Activated naive CD8-positive, alpha-beta T cell (primary cell): ENCODE measurements around the gene ZZZ3.
"Not testable (repeated sequence)": the region's sequence is repeated elsewhere in the genome, so short reads cannot be mapped to it uniquely, and the experiment has no call there.

Source experiments
- H3K27ac Mint-ChIP-seq: one replicate; pipeline ENCODE4 v1.8.0; 2021; ENCODE audit warnings: mixed read lengths
- H3K27me3 Mint-ChIP-seq: one replicate; pipeline ENCODE4 v1.8.0; 2021; ENCODE audit warnings: mixed read lengths
- H3K36me3 Mint-ChIP-seq: one replicate; pipeline ENCODE4 v1.8.0; 2021; ENCODE audit warnings: mixed read lengths
- H3K4me1 Mint-ChIP-seq: one replicate; pipeline ENCODE4 v1.8.0; 2021; ENCODE audit warnings: low read depth, mixed read lengths
- H3K4me3 Mint-ChIP-seq: one replicate; pipeline ENCODE4 v1.8.0; 2021; ENCODE audit warnings: mild to moderate bottlenecking, mixed read lengths
- H3K9me3 Mint-ChIP-seq: one replicate; pipeline ENCODE4 v1.8.0; 2021; ENCODE audit warnings: low read depth, mixed read lengths

The ZZZ3 gene

DNA sequence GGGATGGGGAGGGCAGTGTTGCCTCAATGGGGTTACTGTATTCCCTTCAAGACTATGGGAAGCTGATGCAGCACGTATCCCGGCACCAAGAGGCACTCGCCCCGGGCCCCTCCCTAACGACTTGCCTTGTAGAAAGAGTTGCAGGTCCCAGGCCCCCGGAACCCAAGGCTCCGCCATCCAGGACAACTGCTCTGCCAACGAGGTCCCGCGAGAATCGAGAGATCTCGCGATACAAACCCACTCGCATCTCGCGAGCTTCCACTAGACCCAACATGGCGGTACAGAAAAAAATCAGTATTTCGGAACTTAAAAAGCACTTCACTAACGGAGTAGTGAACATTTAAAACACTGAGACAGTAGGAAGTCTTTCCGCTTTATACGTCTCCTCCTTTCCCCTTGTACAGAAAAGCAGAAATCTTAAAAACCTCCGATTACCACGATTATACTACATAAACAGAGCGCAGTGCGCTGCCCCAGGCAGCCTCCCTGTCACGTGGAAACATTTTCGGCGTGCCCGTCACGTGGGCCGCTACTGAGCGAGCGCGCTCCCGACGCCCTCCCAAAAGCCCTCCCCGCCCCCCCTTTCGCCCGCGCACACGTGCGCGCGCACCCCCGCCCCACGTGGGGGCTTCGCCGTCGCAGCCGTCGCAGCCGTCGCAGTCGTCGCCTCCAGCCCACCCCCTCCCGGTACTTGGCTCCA is at the start of gene ZZZ3:
ZZZ3 (minus strand) TSS at position 199 of the 700 bp plus-strand sequence. CDS start 49,304 bp downstream, outside the sequence.
- peaks cover 47% of the 10 kb centered on the region for H3K4me1 Mint-ChIP-seq
- no peaks in the 10 kb centered on the region for H3K27me3 Mint-ChIP-seq
- H3K27ac Mint-ChIP-seq = peak within 1 kb of the TSS; percentile 94
- no peaks in the 10 kb centered on the region for H3K9me3 Mint-ChIP-seq
- H3K36me3 Mint-ChIP-seq = no peaks in the 10 kb centered on the region
- H3K4me3 Mint-ChIP-seq = peak within 1 kb of the TSS; percentile 89

DNA sequence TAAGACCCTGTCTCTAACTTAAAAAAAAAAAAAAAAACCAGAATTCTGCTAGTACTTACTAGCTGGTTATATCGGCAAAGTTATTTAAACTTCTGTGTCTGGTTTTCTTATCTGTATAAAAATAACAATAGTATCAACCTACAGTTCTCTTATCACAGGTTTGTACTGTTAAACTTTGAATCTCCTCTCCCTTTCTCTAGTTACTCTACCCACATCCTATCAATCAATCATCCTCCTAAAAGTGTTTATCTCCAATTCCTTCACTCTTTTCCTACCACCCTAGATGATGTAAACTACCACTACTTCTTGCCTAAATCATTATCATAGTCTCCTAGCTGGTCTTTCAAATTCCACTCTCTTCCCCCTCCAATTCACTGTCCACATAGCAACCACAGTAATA is 49.6 kb upstream of the ZZZ3 start:
- Mint-ChIP-seq H3K4me3 (no peak overlapping the region), H3K27me3 (no peaks in the 10 kb centered on the region), H3K4me1 (no peaks in the 10 kb centered on the region), H3K27ac (no peak overlapping the region), H3K9me3 (no peaks in the 10 kb centered on the region), H3K36me3 (no peaks in the 10 kb centered on the region)

DNA sequence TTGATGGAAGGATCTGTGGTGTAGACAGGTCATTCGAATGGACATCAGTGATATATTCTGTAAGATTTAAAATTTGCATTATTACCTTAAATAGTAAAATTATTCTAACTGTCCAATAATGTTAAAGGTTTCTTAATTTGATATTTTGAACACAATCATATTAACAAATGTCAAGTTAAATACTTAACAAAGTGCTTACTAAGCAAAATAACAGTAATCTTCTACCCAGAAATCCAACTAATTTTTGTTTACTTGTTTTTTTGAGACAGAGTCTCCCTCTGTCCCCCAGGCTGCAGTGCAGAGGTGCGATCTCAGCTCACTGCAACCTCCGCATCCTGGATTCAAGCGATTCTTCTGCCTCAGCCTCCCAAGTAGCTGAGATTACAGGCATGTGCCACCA is 43.2 kb upstream of the ZZZ3 start:
- Mint-ChIP-seq H3K36me3 (peaks cover 8% of the 10 kb centered on the region), H3K4me3 (no peak overlapping the region), H3K9me3 (no peaks in the 10 kb centered on the region), H3K27ac (no peak overlapping the region), H3K27me3 (no peaks in the 10 kb centered on the region), H3K4me1 (peaks cover 2% of the 10 kb centered on the region)

DNA sequence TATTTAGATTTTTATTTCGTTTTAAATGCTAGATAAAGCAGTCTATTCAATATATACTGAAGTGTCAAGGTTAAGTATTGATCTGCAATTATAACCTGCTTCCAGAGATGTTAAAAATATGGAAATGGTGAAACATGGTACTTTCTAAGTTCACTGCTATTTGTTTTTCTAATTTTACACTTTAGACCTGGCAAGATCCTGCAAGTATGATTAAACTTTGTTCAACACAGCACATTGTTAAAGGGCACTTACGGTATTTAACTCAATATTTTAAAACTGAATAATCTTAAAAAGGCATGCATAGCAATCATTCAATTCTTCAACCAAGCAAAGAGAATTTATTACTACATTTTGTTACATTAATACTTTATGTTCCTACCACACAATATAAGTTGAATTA is 35.7 kb upstream of the ZZZ3 start:
- no peaks in the 10 kb centered on the region for H3K27me3 Mint-ChIP-seq
- peaks cover 2% of the 10 kb centered on the region for H3K4me1 Mint-ChIP-seq
- H3K27ac Mint-ChIP-seq = no peak overlapping the region
- H3K9me3 Mint-ChIP-seq = no peaks in the 10 kb centered on the region
- H3K36me3 Mint-ChIP-seq = peaks cover 19% of the 10 kb centered on the region
- H3K4me3 Mint-ChIP-seq = no peak overlapping the region

DNA sequence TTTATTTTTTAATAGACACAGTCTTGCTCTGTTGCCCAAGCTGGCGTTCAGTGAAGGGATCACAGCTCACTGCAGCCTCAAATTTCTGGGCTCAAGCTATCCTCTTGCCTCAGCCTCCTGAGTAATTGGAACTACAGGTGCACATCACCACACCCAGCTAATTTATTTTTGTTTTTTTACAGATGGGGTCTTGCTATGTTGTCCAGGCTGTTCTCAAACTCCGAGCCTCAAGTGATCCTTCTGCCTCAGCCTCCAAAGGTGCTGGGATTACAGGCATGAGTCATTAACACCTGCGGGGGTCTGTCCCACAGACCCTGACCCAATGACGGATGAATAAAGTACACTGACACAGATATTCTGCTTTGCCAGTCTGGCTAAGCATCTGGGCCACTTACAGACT is 33.6 kb upstream of the ZZZ3 start:
- Mint-ChIP-seq H3K27ac (no peak overlapping the region), H3K4me3 (no peak overlapping the region), H3K27me3 (no peaks in the 10 kb centered on the region), H3K4me1 (no peaks in the 10 kb centered on the region), H3K9me3 (no peaks in the 10 kb centered on the region), H3K36me3 (peaks cover 15% of the 10 kb centered on the region)

DNA sequence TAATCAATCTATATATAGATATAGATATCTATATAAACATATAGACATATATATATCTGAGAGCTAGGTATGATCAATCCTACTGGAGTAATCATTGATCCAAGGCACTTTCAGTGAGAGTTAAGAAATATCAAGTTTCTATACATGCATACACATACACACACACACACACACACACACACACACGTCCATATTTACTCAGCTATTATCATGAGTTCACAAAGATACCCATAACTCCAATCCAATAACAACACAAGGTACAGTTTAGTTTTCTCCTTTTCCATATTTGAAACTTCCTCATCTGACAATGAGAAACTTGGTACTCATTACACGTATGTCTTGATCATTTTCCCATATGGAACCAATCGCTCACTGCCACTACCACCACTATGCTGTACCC is 27.3 kb upstream of the ZZZ3 start:
- Mint-ChIP-seq H3K27me3 (no peaks in the 10 kb centered on the region), H3K36me3 (peaks cover 14% of the 10 kb centered on the region), H3K4me3 (no peak overlapping the region), H3K4me1 (peaks cover 1% of the 10 kb centered on the region), H3K9me3 (no peaks in the 10 kb centered on the region), H3K27ac (no peak overlapping the region)

DNA sequence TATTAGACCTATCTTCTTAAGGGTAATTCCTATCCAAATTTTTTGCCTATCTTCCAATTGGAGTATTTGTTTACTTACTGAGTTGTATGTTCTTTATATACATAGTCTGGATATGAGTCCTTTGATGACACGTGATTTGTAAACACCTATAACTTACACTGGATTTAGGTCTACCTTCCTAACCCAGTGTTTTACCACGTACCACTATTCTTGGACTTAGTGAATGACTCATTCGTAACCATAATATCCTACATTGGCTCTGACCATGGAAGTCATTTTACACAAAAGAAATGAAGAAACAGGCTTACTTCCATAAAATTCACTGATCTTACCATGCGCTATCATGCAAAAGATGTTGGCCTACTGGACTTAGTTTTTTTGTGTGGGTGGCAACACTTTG is 23.9 kb upstream of the ZZZ3 start:
- no peak overlapping the region for H3K4me3 Mint-ChIP-seq
- no peaks in the 10 kb centered on the region for H3K9me3 Mint-ChIP-seq
- H3K4me1 Mint-ChIP-seq = peaks cover 2% of the 10 kb centered on the region
- H3K27ac Mint-ChIP-seq = no peak overlapping the region
- peaks cover 9% of the 10 kb centered on the region for H3K36me3 Mint-ChIP-seq
- H3K27me3 Mint-ChIP-seq = no peaks in the 10 kb centered on the region

DNA sequence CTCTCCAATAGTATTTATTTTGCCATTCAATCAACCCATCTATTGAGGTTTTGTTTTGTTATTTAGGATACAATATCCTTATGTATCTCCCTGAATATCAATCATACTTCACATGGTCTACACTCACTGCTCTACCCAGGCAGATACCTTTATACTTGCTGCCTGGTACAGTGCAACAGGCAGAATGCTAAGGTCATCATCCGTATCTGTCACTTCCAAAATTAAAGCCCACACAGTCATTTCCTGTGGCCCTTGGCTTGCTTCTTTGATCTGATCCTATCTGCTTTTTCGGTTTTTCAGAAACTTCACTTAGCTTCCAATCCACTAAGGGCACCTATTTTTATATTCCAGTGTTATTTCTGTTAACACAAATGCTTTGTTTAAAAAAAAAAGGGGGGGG is 22.3 kb upstream of the ZZZ3 start:
- H3K4me1 Mint-ChIP-seq = peaks cover 2% of the 10 kb centered on the region
- no peak overlapping the region for H3K4me3 Mint-ChIP-seq
- H3K36me3 Mint-ChIP-seq = peaks cover 8% of the 10 kb centered on the region
- peaks cover under 1% of the 10 kb centered on the region for H3K9me3 Mint-ChIP-seq
- H3K27me3 Mint-ChIP-seq = no peaks in the 10 kb centered on the region
- no peak overlapping the region for H3K27ac Mint-ChIP-seq

DNA sequence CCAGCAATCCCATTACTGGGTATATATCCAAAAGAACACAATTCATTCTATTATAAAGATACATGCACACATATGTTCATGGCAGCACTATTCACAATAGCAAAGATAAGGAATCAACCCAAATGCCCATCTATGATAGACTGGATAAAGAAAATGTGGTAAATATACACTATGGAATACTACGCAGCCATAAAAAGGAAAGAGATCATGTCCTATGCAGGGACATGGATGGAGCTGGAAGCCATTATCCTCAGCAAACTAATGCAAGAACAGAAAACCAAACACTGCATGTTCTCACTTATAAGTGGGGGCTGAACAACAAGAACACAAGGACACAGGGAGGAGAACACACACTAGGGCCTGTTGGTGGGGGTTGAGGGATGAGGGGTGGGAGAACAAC is 17.2 kb upstream of the ZZZ3 start:
- not testable (repeated sequence) for H3K36me3 Mint-ChIP-seq, H3K9me3 Mint-ChIP-seq, H3K27me3 Mint-ChIP-seq, H3K27ac Mint-ChIP-seq, H3K4me3 Mint-ChIP-seq, H3K4me1 Mint-ChIP-seq

DNA sequence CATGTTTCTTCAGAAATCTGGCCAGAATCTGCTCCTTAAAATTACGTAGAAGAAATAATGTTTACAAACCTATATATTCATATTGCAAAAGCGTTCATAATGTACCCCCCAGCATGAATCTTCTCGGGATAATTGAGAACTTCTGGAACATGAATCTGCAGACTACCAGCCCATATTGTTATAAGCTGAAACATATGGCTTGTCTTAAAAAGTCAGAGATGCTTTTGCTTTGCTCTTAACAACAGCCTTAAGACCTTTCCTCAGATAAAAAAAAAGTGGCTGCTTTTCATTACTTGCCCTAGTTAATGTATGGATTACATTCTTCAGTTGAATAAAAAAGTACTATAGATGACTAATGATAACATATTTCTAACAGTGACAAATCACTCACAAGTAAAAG is 15.0 kb upstream of the ZZZ3 start:
- no peaks in the 10 kb centered on the region for H3K27me3 Mint-ChIP-seq
- no peak overlapping the region for H3K4me3 Mint-ChIP-seq
- peaks cover 9% of the 10 kb centered on the region for H3K36me3 Mint-ChIP-seq
- H3K4me1 Mint-ChIP-seq = no peaks in the 10 kb centered on the region
- H3K9me3 Mint-ChIP-seq = peaks cover 3% of the 10 kb centered on the region
- no peak overlapping the region for H3K27ac Mint-ChIP-seq

DNA sequence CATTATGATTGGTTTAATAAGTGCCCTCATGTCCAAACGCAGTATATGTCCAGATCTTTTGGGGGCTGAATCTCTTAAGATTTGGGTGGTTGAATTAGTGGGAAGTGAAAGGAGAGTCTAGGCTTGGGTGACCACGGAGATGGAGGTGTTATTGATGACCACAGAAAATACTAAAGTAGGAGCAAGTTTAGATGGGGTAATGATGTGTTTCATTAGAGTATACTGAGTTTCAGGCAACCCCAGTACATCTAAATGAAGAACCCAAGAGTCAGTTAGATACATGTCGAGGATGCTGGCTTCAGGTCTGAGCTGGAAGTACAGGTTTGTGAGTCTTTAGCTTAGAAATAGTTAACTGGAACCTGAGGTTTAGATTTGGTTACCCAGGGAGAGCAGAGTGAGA is 6.5 kb upstream of the ZZZ3 start:
- peaks cover 5% of the 10 kb centered on the region for H3K36me3 Mint-ChIP-seq
- H3K4me3 Mint-ChIP-seq = no peak overlapping the region
- H3K4me1 Mint-ChIP-seq = peaks cover 5% of the 10 kb centered on the region
- H3K27me3 Mint-ChIP-seq = no peaks in the 10 kb centered on the region
- H3K27ac Mint-ChIP-seq = no peak overlapping the region
- H3K9me3 Mint-ChIP-seq = no peaks in the 10 kb centered on the region

DNA sequence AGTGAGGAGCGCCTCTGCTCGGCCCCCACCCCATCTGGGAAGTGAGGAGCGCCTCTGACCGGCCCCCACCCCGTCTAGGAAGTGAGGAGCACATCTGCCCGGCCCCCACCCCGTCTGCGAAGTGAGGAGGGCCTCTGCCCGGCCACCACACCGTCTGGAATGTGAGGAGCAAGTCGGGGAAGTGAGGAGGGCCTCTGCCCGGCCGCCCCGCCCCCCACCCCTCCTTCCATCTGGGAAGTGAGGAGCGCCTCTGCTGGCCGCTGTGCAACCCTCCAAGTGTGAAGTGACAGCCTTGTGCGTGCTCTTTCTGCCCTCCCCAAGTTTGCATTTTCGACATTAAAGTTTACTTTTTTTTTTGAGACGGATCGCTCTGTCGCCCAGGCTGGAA is 5.1 kb upstream of the ZZZ3 start:
- H3K4me3 Mint-ChIP-seq = peak overlapping the region; percentile 51
- no peak overlapping the region for H3K27ac Mint-ChIP-seq
- H3K4me1 Mint-ChIP-seq = peaks cover 8% of the 10 kb centered on the region
- peaks cover 3% of the 10 kb centered on the region for H3K36me3 Mint-ChIP-seq
- H3K27me3 Mint-ChIP-seq = no peaks in the 10 kb centered on the region
- no peaks in the 10 kb centered on the region for H3K9me3 Mint-ChIP-seq

DNA sequence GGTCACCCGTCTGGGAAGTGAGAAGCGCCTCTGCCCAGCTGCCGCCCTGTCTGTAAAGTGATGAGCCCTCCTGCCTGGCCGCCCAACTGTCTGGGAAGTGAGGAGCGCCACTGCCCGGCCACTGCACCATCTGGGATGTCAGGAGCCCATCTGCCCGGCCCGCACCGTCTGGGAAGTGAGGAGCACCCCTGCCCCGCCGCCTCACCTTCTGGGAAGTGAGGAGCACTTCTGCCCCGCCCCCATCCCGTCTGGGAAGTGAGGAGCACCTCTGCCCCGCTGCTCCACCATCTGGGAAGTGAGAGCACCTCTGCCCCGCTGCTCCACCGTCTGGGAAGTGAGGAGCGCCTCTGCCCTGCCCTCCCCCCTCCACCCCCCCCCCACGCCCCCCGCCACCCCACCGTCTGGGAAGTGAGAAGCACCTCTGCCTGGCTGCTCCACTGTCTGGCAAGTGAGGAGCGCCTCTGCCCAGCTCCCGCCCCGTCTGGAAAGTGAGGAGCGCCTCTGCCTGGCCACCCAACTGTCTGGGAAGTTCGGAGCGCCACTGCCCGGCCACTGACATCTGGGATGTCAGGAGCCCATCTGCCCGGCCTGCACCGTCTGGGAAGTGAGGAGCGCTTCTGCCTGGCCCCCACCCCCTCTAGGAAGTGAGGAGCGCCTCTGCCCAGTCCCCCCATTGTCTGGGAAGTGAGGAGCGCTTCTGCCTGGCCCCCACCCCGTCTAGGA is 4.5 kb upstream of the ZZZ3 start:
- Mint-ChIP-seq H3K27me3 (no peaks in the 10 kb centered on the region), H3K4me3 (no peak overlapping the region), H3K27ac (no peak overlapping the region), H3K9me3 (no peaks in the 10 kb centered on the region), H3K4me1 (peaks cover 10% of the 10 kb centered on the region), H3K36me3 (no peaks in the 10 kb centered on the region)

DNA sequence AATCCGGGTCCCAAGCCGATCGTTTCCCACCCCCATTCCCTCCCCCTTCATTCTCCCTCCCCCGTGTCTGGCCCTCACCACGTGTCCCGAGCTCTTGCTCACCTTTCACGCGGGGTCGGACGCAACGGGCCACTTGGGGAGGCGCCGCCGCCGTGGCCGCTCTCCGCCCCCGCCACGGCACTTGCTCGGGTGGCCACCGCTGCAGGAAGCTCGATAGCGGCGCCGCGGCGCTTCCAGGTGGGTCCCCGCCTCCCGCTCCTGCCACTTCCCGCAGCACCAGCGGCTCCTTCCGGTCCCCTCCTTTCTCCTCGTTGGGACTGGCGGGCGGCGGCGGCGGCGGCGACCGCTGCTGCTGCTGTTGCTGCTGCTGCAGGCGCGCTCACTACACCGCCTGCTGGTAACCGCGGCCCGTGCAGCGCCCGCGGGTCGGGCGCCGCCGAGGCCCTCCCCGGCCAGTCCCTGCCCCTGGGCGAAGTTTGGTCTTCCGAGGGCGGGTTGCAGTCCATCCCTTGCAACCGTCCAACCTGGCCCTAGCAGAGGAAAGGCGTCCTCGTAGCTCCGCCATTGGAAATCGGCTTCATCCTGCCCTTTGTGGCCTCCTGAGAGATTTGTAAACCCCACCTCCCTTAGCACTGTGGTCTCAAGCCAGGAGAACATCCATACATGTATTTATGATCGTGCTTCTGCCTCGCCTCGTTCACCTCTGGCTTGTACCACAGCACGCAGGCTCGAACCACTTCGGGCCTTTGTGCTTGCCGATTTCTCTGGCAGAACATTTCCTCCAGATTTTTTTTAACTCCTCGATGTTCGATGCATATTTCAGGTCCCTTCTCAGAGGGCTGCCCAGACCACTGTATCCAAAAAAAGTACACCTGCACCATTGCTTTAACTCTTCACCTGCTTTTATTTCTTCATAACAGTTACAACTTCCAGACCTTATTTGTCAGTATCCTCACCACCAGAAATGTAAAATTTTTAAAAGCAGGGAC is 996 bp upstream of the ZZZ3 start:
- no peaks in the 10 kb centered on the region for H3K9me3 Mint-ChIP-seq
- H3K27ac Mint-ChIP-seq = peak overlapping the region; percentile 94
- H3K4me3 Mint-ChIP-seq = peak overlapping the region; percentile 89
- H3K4me1 Mint-ChIP-seq = peaks cover 39% of the 10 kb centered on the region
- no peaks in the 10 kb centered on the region for H3K27me3 Mint-ChIP-seq
- no peaks in the 10 kb centered on the region for H3K36me3 Mint-ChIP-seq

DNA sequence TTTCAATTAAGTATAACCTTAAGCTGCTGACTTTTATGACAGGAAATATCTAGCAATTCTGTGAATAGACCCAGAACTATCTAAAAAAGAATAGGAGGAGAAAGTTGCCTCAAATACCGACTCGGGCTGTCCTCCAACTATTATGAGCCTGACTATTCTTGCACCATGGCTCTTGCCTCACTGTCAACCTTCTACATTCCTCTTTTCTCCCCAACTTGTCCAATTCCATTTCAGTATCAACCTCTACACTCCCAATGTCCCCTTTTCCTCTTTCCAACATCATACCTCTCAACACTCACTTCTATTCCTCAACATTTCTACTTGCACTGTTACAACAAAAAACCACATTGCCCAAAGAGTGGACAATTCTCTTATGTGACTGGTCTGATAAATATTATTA is 2.3 kb downstream of the ZZZ3 start:
- H3K27me3 Mint-ChIP-seq = no peaks in the 10 kb centered on the region
- H3K27ac Mint-ChIP-seq = peak overlapping the region; percentile 75
- no peaks in the 10 kb centered on the region for H3K9me3 Mint-ChIP-seq
- peaks cover 62% of the 10 kb centered on the region for H3K4me1 Mint-ChIP-seq
- peak overlapping the region; percentile 14 for H3K4me3 Mint-ChIP-seq
- H3K36me3 Mint-ChIP-seq = no peaks in the 10 kb centered on the region
